Measurements from ENCODE around the gene AGK. TPM values are rescaled to one million over a fixed set of nuclear protein-coding genes. Genes with fewer than 3 reads are reported as not detected.

The AGK gene
- total and polyA plus RNA-seq, 2 of the 8 experiments (the other 6 are each of a cell fraction or from before 2014, with no cell fraction given): 25.8 to 34.0 TPM

DNA sequence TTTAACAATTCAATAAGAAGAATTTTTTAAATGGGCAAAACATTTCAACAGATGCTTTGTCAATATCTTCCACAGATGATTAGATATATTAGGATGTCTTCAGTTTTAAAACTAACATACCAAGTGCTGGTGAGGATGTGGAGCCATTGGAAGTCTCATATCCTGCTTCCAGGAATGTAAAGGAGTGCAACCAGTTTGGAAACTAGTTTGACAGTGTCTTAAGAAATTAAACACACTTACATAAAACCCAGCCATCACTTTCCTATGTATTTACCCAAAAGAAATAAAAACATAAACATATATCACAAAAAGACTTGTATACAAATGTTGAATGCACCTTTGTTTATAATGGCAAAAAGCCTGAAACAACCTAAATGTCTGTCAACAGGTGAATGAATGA lies 13.3 kb upstream of the AGK start:
- H3K27me3 ChIP-seq (replicated peaks in 1 of 4; ENCODE audit: control insufficient read depth in 3 of 4, extremely low read depth in 1 of 4, insufficient read depth in 3 of 4, low read length in 3 of 4): no peaks in the 10 kb centered on the region
- H3K4ac ChIP-seq (replicated peaks; ENCODE audit: insufficient read length, low read depth, low read length): no peak overlapping the region
- H4K5ac ChIP-seq (ENCODE audit: insufficient read length, low read depth, low read length): no peak overlapping the region
- no peak overlapping the region for H3K18ac ChIP-seq (ENCODE audit: extremely low read depth, low read length)
- H3K9me3 ChIP-seq (ENCODE audit: insufficient read depth in 2 of 2, low read depth in 1 of 2, low read length in 1 of 2): no peaks in the 10 kb centered on the region
- no peak overlapping the region for H3K4me3 ChIP-seq (ENCODE audit: extremely low read depth in 1 of 4, insufficient read depth in 2 of 4, low read depth in 3 of 4, low read length in 4 of 4)
- no peak overlapping the region for H3K14ac ChIP-seq (ENCODE audit: insufficient read length)
- H3K56ac ChIP-seq (replicated peaks; ENCODE audit: insufficient read length, low read depth, low read length): no peak overlapping the region
- H3K79me1 ChIP-seq (ENCODE audit: low read depth, low read length): no peaks in the 10 kb centered on the region
- H4K91ac ChIP-seq (replicated peaks; ENCODE audit: insufficient read length, low read length): no peak overlapping the region
- H3K4me2 ChIP-seq (ENCODE audit: insufficient read depth in 1 of 2, low read depth in 2 of 2, low read length in 2 of 2): no peak overlapping the region
- TF ChIP-seq RBBP5 (IDR thresholded peaks at IDR 0.05; ENCODE audit: borderline replicate concordance, low read depth, low read length) (no peak), RXRA (IDR thresholded peaks at IDR 0.05; ENCODE audit: insufficient read depth, low read depth, low read length) (no peak), RFX5 (IDR thresholded peaks at IDR 0.05; ENCODE audit: borderline replicate concordance, low read depth, low read length) (no peak), KDM5A (IDR thresholded peaks at IDR 0.05; ENCODE audit: low read length) (no peak), HDAC2 (IDR thresholded peaks at IDR 0.05; ENCODE audit: borderline replicate concordance in 1 of 2, low read depth in 2 of 2, low read length in 2 of 2) (no peak), SIRT6 (IDR thresholded peaks at IDR 0.05; ENCODE audit: low read length) (no peak), ASH2L (IDR thresholded peaks at IDR 0.05; ENCODE audit: low read length) (no peak), KDM1A (IDR thresholded peaks at IDR 0.05; ENCODE audit: borderline replicate concordance, low read length) (no peak), CREB1 (IDR thresholded peaks at IDR 0.05) (no peak), EP300 (IDR thresholded peaks at IDR 0.05; ENCODE audit: borderline replicate concordance in 1 of 2, low read depth in 2 of 2, low read length in 2 of 2) (no peak), HDAC6 (IDR thresholded peaks at IDR 0.05; ENCODE audit: low read depth, low read length) (no peak), SAP30 (IDR thresholded peaks at IDR 0.05; ENCODE audit: insufficient read depth, insufficient replicate concordance, low read length) (no peak), JUN (IDR thresholded peaks at IDR 0.05; ENCODE audit: low read depth, low read length) (no peak)
- H2BK5ac ChIP-seq (ENCODE audit: low read depth, low read length): no peak overlapping the region
- ChIA-PET CTCF (ENCODE audit: partially characterized antibody) (no interaction called here), POLR2A (ENCODE audit: partially characterized antibody) (no interaction called here)
- no peak for FAIRE-seq
- H3K23me2 ChIP-seq (ENCODE audit: low read depth, low read length): no peaks in the 10 kb centered on the region
- no peak overlapping the region for H2BK20ac ChIP-seq (ENCODE audit: low read length)
- H3K4me1 ChIP-seq (replicated peaks in 1 of 4; ENCODE audit: control insufficient read depth in 3 of 4, insufficient read depth in 4 of 4, low read length in 3 of 4): no peaks in the 10 kb centered on the region
- H2BK120ac ChIP-seq (replicated peaks; ENCODE audit: low read depth, low read length): no peak overlapping the region
- H2BK12ac ChIP-seq (ENCODE audit: low read depth, low read length): no peak overlapping the region
- H4K8ac ChIP-seq (ENCODE audit: extremely low read depth, insufficient read depth, low read length): no peak overlapping the region
- no peak overlapping the region for H3K9ac ChIP-seq (replicated peaks in 1 of 4; ENCODE audit: extremely low read depth in 1 of 4, low read depth in 3 of 4, low read length in 3 of 4)
- H3K79me2 ChIP-seq (ENCODE audit: control insufficient read depth in 1 of 2, insufficient read depth in 2 of 2, low read length in 2 of 2): no peaks in the 10 kb centered on the region
- no peak overlapping the region for H3K23ac ChIP-seq (ENCODE audit: insufficient read length)
- H4K20me1 ChIP-seq (replicated peaks in 1 of 2; ENCODE audit: control insufficient read depth in 1 of 2, insufficient read depth in 2 of 2, low read length in 2 of 2): no peaks in the 10 kb centered on the region
- no peak for DNase-seq (ENCODE audit: low read depth in 1 of 2, low spot score in 2 of 2)
- no peaks in the 10 kb centered on the region for H3K36me3 ChIP-seq (ENCODE audit: control insufficient read depth in 2 of 4, insufficient read depth in 4 of 4, low read length in 3 of 4)
- no peak overlapping the region for H2BK15ac ChIP-seq (ENCODE audit: low read length)
- H2AK5ac ChIP-seq (ENCODE audit: low read depth, low read length): no peak overlapping the region
- H3K27ac ChIP-seq (ENCODE audit: low read depth, low read length): no peak overlapping the region
- H2AFZ ChIP-seq (ENCODE audit: low read length): no peak overlapping the region
